ENCODE measurements around the gene GPR173.

DNA sequence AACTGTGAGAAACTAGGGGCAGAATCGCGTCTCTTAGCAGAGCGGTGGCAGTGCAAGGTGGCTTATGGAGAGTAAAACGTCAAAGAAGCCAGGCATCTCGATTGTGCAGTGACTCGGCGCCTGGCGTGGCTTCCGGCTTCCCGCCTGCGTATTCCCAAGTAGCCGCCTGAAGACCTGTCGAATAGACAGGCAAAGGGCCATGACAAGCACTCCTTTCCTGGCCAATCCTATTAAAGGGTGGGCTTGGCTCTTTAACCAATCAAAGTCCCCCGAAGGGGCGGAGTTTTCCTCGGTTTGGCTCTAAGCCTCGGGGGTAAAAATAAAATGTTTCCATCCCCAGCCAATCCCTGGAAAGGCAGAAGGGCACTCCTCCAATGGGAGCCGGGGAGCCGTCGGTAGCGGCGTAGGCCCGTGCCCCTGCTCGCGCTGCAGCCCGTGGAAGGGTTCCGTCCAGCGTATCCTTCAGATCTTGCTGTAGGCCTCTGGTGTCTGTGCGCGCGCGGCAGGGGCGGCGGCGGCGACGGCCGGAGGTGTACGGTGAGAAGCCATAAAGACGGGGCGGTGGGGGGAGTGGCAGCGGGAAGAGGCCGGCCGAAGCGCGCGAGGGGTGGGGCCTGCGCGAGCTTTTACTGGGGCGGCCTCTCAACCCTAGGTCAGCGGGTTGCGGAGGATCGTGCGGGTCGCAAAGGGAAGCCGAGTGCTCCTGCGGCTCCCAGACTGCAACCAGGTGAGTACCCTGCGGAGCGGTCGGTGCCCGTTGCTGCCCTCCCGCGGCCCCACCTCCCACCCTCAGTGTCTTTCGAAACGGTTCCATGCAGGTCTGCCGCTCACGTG, 45.4 kb downstream of the GPR173 start, which contains the start of gene KANTR:
- TF ChIP-seq POLR2A (IDR thresholded peaks at IDR 0.05) (no peak), POLR2AphosphoS5 (IDR thresholded peaks at IDR 0.05) (peak in 2 of 3 donors; percentile 29 to 63), EP300 (IDR thresholded peaks at IDR 0.05) (no peak)
- TF ChIP-seq, protein P1, sequence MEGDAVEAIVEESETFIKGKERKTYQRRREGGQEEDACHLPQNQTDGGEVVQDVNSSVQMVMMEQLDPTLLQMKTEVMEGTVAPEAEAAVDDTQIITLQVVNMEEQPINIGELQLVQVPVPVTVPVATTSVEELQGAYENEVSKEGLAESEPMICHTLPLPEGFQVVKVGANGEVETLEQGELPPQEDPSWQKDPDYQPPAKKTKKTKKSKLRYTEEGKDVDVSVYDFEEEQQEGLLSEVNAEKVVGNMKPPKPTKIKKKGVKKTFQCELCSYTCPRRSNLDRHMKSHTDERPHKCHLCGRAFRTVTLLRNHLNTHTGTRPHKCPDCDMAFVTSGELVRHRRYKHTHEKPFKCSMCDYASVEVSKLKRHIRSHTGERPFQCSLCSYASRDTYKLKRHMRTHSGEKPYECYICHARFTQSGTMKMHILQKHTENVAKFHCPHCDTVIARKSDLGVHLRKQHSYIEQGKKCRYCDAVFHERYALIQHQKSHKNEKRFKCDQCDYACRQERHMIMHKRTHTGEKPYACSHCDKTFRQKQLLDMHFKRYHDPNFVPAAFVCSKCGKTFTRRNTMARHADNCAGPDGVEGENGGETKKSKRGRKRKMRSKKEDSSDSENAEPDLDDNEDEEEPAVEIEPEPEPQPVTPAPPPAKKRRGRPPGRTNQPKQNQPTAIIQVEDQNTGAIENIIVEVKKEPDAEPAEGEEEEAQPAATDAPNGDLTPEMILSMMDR (IDR thresholded peaks at IDR 0.05): no peak
